IPS DF 4.7 (cell line): ENCODE results near the gene USP21.

Source experiments
- DNase-seq: peaks from one replicate; pipeline ENCODE4 v3.0.0-alpha.2; 2013; ENCODE audit warnings: low spot score; ENCODE audit errors: extremely low read depth

USP21 gene

GRCh38 chr1:161193561-161194235 lies 34.4 kb downstream of the USP21 start:
- no peak for DNase-seq

DNA sequence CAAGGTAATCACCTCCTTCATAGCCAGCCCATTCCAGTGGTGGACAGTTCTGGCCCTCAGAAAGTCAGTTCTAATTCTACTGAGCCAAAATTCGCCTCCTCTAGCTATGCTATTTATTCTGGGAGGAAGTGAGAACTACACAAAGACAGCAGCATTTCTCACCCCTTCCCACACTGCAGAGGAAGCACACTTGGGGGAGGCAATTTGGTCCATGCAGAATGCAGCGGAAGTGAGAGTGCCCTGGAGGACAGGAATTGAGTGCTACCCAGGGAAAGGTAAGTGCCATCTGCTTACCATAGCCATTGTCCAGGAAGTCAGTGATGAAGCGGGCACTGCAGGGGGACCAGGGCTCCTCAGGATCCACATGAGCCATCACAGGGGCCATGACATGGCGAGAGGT lies 35.9 kb downstream of the USP21 start:
- DNase-seq: no peak

DNA sequence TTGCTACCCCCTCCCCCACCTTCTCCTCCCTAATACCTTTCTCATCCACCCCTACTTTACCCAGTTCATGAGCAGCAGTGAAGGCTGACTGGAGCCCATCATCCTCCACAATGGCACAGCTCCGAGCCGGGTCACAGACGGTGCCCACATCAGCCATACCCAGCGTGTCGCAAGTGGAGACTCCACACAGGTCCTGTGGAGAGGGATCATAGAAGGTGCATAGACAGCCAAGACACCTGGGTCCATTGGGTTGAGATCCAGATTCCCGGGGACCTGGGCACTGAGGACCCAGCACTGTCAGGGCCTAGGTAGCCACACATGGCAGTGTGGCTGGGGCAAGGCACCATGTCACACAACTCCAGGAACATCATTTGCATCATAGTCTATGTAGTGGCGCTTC lies 36.8 kb downstream of the USP21 start:
- no peak for DNase-seq

DNA sequence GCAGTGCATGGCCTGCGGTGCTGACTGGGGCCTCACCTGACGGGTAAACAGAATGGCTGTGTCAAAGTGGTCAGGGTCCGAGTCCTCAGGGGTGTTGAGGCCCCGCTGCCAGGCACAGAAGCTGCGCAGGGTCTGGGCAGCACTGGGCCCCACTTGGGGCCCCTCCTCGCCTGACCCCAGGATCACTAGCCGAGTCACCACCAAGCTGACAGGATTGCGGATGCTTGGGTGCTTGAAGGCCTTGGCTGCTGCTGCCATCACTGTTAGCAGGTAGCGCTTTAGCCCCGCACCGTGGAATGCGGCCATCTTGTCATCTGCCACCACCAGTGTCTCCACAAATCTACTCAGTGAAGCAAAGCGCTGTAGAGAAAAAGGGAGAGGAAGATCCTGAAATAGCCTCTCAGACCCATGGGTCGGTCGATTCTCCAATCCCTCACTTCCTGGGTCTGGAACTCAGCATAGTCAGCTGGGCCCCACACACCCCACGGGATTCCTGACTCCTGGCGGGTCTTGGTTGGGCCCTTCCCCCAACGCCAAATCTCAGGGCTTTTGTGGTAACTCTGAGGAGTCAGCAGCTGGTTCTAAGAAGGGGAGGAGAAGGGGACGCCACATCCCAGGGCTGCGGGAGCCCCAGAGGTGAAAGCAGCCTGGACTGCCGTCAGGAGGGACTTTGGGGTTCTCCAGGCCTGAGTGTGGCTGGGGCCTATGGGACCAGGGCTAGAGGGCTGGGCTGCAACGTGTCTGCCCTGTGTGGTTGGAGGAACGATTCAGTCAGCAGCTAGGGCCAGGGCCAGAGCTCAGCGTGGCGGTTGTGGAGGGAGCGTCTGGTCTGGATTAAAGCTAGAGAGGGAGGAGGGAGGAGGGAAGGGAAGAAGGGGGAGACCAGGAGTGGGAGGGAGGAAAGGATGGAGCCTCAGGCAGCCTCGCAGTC lies 37.5 kb downstream of the USP21 start:
- no peak for DNase-seq

DNA sequence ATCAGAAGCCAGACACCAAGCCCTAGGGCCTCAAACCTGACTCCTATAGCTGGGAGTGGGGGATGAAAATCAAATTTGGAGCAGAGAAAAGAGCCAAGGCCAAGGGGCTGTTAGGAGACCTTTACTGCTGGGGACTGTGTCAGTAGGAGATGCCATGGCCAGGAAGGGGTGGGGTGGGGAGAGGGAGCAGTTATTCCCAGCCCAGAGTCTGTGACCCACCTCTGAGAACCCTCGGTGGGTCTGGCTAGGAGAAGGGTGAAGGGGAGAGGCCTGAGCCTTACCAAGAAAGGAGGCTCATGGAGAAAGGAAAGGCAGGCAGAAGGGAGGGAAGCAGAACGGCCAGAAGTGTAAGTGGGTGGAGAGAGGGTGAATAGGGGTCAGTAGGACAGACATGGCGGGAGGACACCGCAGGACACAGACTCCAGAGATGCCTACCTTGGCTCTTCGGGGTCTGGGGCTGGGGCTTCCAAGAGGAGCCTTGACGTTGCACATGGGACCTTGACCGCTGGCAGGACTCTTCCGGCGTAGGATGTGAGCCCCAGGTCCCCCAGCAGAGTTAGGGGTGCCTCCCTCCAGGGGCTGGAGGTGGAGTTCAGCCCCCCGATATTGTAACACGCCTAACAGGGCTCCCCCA lies 38.4 kb downstream of the USP21 start:
- DNase-seq: no peak

DNA sequence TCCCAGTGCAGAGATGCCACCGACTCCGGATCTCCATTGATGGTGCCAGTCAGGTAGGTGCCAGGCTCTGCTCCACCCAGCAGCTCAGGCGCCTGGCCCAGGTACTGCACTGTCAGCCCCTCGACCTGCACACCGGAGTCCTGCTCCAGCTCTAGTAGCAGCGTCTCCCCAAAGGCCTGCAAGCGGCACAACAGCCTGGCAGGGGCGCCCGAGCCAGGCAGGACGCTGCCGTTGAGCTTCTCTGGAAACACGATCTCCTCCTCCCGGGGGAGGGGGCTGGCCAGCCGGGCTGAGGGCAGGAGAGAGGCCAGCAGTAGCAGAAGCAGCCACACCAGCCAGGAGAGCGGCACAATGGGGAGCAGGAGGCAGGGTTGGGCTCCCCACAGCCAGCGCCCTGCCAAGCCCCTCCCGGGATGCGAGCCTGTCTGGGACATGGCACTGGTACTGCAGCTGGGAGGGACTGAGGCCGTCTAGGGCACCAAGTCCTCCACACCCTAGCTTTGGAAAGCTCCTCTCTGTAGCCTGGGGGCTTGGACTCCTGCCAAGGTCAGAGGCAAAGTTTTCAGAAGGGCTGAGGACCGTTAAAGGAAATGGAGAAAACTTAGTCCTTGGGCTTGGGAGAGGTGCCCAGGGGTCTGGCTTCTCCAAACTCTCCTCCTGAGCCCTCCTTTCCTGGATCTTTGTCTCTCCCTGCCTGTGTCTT lies 39.0 kb downstream of the USP21 start:
- DNase-seq: no peak

- DNase-seq: no peak
Measured at GRCh38 chr1:161198897-161199431, 39.7 kb downstream of the USP21 start, which contains the start of gene ADAMTS4. Gene ADAMTS4, minus strand, starts transcription at chr1:161199054. Its CDS starts 427 bp downstream, at chr1:161198627.

- DNase-seq: no peak
Measured at GRCh38 chr1:161199506-161200139, 40.3 kb downstream of the USP21 start.

DNA sequence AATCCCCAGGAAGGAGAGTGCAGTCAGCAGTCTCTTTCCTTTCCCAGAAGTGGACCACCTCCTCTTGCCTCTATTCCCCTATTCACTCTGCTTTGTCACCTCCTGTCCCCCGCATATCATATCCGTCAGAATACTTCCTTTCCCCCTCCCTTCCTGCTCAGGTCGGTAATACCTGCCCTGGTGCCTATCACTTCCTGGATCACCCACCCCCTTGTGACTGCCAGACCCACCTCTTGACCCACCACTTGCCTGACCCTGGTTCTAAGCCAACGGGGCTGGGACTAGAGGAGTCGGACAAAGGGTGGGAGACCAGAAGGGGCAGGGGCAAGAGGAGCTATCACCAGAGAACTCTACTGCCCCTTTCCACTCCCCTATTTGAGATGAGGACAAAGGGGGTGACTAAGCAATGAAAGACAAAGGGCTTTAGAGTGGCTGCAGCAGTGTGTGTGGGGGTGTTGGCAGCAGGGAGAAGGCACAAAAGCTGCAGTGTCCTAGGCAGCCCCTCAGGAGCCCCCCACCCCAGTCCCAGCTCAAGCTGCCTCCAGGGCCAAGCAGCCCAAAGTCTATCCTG lies 41.2 kb downstream of the USP21 start:
- no peak for DNase-seq

DNA sequence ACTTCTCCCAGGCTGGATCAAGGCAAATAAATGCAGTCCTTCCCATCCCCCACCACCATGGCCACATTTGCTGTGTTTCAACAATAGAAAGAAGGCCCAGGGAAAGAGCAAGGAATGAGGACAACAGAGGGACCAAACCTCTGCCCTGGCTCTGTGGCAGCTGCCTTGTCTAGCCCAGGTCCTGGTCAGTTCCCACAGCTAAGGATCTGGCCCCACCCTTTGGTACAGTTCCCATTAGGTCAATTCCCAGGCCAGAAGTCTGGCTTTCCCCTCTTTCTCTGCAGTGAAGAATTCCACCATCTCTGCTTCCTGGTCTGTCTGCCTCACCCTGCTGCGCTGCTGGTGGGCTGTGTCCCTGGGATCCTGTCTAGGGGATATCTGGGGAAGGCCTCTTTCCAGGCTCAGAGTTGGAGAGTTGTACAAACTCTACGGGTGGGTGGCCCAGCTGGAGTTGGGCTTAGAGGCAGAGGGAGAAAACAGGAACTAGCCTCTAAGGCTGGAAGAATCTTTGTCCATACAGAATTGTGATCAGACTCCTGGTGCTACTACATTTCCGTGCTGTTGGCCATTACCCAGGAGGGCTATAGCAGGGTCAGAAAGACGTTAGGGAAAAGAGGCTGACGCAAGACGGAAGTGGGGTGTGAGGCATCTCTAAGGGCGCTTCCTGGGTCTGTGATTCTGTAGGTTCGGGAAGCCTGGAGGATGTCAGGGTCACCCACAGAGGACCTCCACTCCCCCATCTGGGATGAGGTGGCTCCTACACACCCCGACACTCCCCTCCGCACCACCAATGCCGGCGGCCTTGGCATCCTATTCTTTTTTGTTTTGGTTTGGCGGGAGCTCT lies 41.9 kb downstream of the USP21 start:
- DNase-seq: no peak

- DNase-seq: peak; percentile 99
Measured at GRCh38 chr1:161201836-161202712, 42.8 kb downstream of the USP21 start, which contains the start of gene NDUFS2. Gene NDUFS2, plus strand, starts transcription at chr1:161202367. Its CDS starts 19 bp downstream, at chr1:161202386.

DNA sequence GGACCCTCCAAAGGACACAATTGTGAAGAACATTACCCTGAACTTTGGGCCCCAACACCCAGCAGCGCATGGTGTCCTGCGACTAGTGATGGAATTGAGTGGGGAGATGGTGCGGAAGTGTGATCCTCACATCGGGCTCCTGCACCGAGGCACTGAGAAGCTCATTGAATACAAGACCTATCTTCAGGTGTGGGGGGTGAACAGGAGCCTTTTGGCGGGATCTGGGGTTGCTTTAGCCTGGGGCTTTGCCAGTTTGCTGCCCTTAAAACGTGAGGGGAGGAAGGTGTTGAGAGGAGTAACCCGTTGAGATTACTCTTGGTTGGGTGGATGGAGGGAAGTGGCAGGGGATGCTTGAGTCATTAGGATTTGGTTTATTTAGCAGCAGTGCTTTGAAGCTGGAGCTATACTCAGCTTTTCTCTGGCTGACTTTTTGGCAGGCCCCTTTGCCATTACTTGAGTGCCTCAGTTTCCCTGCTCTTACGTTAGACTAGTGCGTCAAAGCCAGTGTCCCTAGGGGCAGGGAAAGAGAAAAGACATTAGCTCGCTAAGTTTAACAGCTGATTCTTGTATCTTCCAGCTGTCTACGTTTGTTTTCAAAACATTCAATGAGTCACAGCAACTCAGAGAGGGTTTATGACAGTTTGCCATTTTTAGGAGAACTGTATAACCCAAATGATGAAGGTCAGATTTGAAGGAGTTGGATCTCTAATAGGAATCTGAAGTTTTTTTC lies 47.3 kb downstream of the USP21 start:
- no peak for DNase-seq

DNA sequence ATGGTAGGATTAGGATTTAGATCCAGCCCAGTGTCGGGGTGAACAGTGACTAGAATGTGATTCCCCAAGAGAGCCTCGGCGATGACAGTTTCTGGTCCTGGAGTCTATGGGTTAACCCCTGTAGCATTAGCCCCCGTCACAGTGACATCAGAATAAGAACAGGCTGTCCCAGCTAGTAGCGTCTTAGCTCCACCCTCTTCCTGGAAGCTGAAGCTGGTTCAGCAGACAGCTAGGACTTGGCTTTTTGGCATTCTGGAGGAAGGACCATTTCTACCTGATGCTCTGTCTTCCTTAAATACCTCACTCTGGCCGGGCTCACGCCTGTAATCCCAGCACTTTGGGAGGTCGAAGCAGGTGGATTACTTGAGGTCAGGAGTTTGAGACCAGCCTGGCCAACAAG lies 47.9 kb downstream of the USP21 start:
- DNase-seq: no peak

DNA sequence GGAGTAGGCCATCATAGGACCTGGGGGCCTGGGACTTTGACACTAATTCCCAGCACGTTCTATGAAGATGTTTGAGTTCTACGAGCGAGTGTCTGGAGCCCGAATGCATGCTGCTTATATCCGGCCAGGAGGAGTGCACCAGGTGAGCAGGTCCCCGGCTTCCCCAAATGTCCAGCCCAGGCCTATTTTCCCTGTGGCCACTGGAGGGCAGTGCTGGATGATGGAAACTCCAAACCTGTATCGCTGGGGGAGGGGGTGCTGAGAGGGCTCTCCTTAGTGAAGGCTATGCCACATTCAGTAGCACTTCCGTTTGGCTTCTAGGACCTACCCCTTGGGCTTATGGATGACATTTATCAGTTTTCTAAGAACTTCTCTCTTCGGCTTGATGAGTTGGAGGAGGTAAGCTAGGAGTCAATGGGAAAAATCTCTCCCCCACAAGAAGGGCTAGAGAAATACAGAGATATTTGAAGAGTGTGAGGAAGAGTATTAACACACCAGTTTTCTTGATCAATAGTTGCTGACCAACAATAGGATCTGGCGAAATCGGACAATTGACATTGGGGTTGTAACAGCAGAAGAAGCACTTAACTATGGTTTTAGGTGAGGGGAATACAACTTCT lies 50.6 kb downstream of the USP21 start:
- no peak for DNase-seq

- no peak for DNase-seq
Measured at GRCh38 chr1:161214369-161214768, 55.1 kb downstream of the USP21 start.

GRCh38 chr1:161215076-161215475 lies 55.8 kb downstream of the USP21 start, which contains the start of gene FCER1G:
Gene FCER1G, plus strand, starts transcription at chr1:161215295. Its CDS starts 27 bp downstream, at chr1:161215322.
- no peak for DNase-seq
